HG03571 (cell line): ENCODE data around the gene HSPB6.

Experiments
- ATAC-seq: cut with Tn5 transposase; IDR thresholded peaks from one replicate; pipeline ENCODE4 v1.9.1; 2021; ENCODE audit not compliant: unreplicated experiment

Gene HSPB6

DNA sequence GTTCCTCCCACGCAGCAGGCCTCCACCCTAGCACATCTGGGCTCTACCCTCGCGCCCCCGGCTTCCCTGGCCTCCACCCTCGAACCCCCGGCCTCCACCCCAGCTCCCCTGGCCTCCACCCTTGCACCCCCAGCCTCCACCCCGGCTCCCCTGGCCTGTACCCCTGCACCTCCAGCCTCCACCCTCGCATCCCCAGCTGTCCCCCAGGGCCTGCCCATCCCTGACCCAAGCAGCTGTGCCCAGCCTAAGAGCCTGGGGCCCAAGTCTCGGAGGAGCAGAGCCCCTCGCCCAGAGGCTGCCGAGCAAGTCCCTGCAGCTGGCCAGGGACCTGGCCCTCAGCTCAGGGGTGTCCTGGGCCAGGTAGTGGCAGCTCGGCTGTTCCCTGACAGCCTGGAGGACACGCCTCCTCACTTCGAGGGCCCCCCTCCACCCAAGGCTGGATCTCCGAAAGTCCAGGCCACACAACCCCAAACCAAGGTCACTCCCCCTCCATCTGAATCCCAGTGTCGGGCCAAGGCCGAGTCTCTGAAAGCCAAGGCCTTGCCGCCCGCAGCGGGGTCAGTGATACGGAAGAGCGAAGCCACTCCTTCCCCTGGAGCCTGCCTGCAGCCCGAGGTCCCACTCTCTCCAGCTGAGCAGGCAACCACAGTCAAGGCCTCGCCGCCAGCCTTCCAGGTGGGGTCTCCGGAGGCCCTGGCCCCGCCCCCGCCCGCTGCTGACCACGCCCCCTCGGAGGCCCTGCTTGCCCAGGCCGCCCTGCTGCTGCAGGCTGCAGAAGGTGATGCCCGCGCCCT is 10.7 kb upstream of the HSPB6 start:
- no peak for ATAC-seq

- no peak for ATAC-seq
Observed at GRCh38 chr19:35766571-35767104, 9.8 kb upstream of the HSPB6 start.

DNA sequence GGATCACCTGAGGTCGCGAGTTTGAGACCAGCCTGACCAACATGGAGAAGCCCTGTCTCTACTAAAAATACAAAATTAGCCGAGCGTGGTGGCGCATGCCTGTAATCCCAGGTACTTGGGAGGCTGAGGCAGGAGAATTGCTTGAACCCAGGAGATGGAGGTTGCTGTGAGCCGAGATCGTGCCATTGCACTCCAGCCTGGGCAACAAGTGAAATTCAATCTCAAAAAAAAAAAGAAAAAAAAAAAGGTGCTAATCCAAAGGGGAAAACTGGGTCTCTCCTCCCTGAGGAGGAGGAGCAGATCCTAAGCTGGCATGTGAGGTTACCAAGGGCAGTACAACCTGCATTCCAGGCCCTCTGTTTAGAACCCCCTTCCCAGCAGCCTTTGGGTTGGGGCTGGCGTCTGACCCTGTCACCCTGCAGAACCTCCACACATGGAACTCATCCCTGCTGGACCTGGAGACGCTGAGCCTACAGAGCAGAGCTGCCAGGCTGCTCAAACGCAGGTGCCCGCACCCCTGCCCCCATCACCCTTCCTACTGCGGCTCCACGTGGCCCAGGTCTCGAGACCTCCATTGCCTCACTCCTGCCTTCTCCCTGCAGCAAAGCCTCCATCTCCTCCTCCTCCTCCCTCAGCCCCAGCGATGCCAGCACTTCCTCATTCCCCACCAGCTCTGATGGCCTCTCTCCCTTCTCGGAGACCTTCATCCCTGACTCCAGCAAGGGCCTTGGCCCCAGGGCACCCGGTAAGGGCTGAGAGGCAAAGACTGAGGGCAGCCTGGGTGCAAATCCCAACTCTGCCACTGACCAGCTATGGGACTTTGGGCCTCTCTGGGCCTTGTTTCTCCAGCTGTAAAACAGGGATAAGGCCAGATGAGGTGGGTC is 7.8 kb upstream of the HSPB6 start:
- no peak for ATAC-seq

GRCh38 chr19:35760711-35761349 is 4.0 kb upstream of the HSPB6 start:
- no peak for ATAC-seq

DNA sequence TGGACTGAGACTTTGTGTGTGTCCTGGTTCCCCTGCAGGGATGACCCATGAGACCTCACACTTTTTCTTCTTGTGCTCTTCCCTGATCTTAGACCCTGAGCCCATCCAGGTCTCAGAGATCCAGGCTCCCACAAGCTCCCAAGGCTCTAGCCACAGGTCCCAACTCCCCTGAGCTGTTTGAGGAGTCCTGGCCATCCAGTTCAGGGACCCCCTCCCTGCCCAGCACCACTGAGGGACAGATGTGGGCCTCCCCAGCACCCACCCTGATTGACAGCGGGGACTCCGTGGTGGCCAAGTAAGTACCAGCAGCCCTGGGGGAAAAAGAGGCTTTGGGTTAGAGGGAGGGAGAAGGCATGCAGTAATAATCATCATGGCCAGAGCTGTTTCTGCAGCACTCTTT is 2.9 kb upstream of the HSPB6 start:
- ATAC-seq, result no peak

DNA sequence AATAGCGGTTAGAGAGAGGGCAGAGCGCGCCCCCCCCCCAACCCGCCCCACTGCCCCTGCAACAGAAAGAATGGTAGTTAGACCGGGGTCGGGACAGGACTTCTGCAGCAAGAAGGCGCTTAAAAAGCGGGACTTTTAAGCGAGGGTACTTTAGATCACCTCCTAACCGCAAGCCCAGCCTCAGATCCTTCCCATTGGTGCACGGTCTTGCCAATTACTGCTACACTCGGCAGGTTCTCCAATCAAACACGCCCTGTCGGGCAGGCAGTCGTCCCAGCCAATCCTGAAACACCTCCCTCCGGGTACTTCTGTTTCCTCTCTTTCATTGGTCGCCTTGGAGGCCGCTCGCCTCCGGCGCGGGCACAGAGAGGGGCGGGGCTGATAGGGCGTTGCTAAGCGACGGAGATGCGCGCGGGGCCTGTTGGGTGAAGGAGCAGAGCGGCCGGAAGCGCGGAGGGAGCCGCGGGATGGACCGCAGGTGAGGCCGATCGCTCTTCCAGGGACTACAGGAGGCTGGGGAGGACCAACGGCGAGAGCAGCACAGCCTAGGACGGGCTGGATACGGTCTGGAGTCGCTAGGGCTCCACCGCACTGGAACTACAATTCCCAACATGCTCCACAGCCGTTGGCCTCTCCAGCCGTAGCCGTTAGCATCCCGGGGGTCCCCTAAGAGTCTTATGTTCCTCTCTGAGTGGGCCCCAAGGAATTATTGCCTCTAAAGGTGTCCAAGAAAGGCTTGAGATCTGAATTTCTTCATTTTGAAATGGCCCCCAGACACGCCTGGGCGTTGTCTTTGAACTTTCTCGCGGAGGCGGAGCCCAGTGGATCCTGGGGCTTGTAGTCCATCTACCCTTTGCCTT is 1.1 kb upstream of the HSPB6 start, which contains the start of gene PROSER3:
PROSER3 (plus strand) TSS at position 428 of the 860 bp plus-strand sequence; CDS start at position 468, 40 bp downstream.
- peak; percentile 83 for ATAC-seq

- ATAC-seq, result no peak
Observed at GRCh38 chr19:35757231-35757748, 461 bp upstream of the HSPB6 start.

GRCh38 chr19:35755550-35756376 is 1.1 kb downstream of the HSPB6 start:
- no peak for ATAC-seq

GRCh38 chr19:35755131-35755549 is 1.7 kb downstream of the HSPB6 start:
- ATAC-seq, result no peak

GRCh38 chr19:35754370-35755130 is 2.3 kb downstream of the HSPB6 start:
- no peak for ATAC-seq

- no peak for ATAC-seq
Observed at GRCh38 chr19:35753634-35754369, 3.0 kb downstream of the HSPB6 start.

DNA sequence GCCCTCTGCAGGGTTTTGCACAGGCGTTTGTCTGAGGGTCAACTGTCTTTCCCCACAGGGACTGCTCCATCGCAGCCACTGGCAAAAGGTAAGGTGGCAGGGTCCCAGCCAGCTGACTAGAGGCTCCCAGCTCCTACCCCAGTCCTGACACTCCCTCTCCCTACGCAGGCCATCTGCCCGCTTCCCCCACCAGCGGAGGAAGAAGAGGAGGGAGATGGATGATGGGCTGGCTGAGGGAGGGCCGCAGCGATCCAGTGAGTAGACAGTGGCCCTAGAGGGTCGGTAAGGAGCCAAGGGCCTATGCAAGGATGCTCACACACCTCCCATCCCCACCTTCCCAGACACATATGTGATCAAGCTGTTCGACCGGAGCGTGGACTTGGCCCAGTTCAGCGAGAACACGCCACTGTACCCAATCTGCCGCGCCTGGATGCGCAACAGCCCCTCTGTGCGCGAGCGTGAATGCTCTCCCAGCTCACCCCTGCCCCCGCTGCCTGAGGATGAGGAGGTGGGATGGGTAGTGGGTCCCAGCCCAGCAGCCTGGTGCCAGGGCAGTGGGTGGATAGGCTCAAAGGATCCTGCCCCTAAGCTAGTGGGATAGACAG is 4.0 kb downstream of the HSPB6 start:
- ATAC-seq, result no peak

DNA sequence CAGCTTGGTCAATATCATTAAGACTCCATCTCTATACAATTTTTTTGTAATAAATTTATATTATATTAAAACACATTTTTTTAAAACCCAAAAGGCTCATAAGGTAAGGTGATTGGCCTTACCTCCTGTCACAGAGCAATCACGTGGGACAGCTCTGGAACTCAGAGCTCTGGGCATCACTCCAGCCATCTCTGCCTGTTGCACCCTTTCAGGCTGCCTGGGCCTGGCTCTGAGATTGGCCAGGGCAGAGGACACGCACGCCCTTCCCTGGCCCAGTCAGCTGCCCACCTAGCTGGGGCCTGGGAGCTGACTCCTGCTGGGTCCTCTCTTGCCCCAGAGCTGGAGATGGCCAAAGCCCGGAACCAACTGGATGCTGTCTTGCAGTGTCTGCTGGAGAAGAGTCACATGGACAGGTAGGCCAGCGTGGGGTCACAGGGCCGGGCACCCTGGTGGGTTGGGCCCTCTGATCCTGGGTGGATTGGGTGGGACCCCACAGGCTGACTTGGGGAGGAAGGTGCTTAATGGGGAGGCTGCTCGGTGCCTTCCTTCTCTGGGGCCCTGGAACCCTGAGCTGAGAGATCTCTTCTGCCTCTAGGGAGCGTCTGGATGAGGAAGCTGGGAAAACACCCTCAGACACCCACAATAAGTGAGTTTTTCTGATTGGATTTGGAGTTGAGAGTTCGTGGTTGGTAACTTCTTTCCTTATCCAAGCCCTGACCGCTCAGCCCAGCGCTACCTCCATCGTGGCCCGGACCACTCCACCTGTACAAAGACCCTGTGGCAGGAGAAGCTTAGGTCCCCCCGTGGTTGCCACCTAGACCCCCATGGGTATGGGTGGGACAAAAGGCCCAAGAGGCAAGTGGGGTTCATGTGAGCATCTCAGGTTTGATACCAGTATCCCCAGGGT is 4.7 kb downstream of the HSPB6 start:
- ATAC-seq, result no peak

DNA sequence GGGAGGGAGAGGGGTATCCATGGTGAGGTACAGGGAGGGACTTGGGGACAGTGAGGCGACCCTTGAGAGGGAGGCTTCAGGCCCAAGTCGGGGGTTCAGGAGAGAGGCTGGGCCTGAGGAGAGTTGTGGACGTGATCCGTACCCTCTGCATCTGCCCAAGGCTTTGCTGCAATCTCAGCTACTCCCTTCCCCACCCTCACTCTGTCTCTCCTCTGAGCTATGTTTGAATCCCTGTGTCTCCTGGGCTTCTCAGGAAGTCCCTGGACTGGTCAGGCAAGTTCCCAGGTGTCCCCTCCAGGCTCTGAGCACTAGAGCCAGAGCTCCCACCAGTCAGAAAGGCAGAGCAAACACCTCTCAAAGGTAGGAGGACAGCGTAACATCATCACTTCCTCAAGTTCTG is 6.7 kb downstream of the HSPB6 start:
- ATAC-seq, result no peak

- peak; percentile 57 for ATAC-seq
Observed at GRCh38 chr19:35748106-35749020, 8.5 kb downstream of the HSPB6 start, which contains the start of gene LIN37. TSS of gene LIN37 (plus strand) at chr19:35748576. CDS start at chr19:35748725, 149 bp downstream.
